Uterus (tissue), 4 donors: Measurements from ENCODE around the gene NSUN6. TPM values are rescaled to one million over a fixed set of nuclear protein-coding genes. Genes with fewer than 3 reads are reported as not detected.
A peak's percentile ranks its signal among the peaks of the same experiment; 100 is the strongest.
"Not testable (repeated sequence)": the region's sequence is repeated elsewhere in the genome, so short reads cannot be mapped to it uniquely, and the experiment has no call there.

Experiments
- DNase-seq, 2 donors: peaks; one replicate each; pipeline ENCODE4 v3.0.0-alpha.2; 2019 to 2020
- H3K27ac ChIP-seq, 2 donors: fragments of 200-600 bp; sonication (generic); 1 replicate in 1 of 2; 2 replicates in 1 of 2; pipeline ENCODE4 v1.5.1; 2016 to 2018
- H3K27me3 ChIP-seq, 2 donors: fragments of 200-600 bp; sonication (generic); one replicate each; pipeline ENCODE4 v1.5.1; 2018 to 2019; ENCODE audit warnings: control low read depth in 1 of 2
- H3K36me3 ChIP-seq, 2 donors: fragments of 200-600 bp; sonication (generic); one replicate each; pipeline ENCODE4 v1.5.1; 2019; ENCODE audit warnings: control low read depth in 1 of 2
- H3K4me1 ChIP-seq, 2 donors: fragments of 200-600 bp; sonication (generic); one replicate each; pipeline ENCODE4 v1.5.1; 2018 to 2019; ENCODE audit warnings: control low read depth in 1 of 2
- H3K4me3 ChIP-seq, 2 donors: fragments of 200-600 bp; sonication (generic); 1 replicate in 1 of 2; 2 replicates in 1 of 2; pipeline ENCODE4 v1.5.1; 2018 to 2019; ENCODE audit warnings: mild to moderate bottlenecking in 1 of 2
- H3K9me3 ChIP-seq, 2 donors: fragments of 200-600 bp; sonication (generic); one replicate each; pipeline ENCODE4 v1.5.1; 2019; ENCODE audit warnings: control low read depth in 1 of 2
- CTCF ChIP-seq, 4 experiments: fragments of 200-600 bp in 2 of 4; fragments of 450-650 bp in 2 of 4; sonication (generic) in 2 of 4; IDR thresholded peaks; one replicate each; pipeline ENCODE4 v1.5.1; 2016 to 2019; ENCODE audit warnings: antibody characterized with exemption in 4 of 4, mild to moderate bottlenecking in 2 of 4, moderate library complexity in 1 of 4
- POLR2A ChIP-seq, 2 donors: fragments of 450-650 bp; IDR thresholded peaks; one replicate each; pipeline ENCODE4 v1.6.1; 2016; ENCODE audit warnings: antibody characterized with exemption in 2 of 2, mild to moderate bottlenecking in 1 of 2, moderate library complexity in 1 of 2
- intact Hi-C: fragments of 100-400 bp; cut with DNase I; formaldehyde crosslinking; loops from one replicate; pipeline ENCODE4 v1.15.1; 2023; ENCODE audit warnings: low total_unique reads
- total RNA-seq, 4 donors: library from RNA; depleted of rRNA in 3 of 4; stranded (reverse); fragments of >200 nt in 3 of 4; gene quantifications; one replicate each; pipeline versions ENCODE4 v1.1.0 to v1.2.4, GENCODE V29; 2014 to 2023
- donor health status: DM: yes; HTN: yes; CAD: no.

Gene NSUN6
- total RNA-seq, 4 donors from 2014 or later = 8.5 to 43.3 (median 26.2) TPM

- Histone ChIP-seq H3K9me3 (no peaks in the 10 kb centered on the region), H3K27ac (no peak overlapping the region), H3K36me3 (no peaks in the 10 kb centered on the region), H3K4me1 (no peaks in the 10 kb centered on the region), H3K4me3 (no peak overlapping the region), H3K27me3 (no peaks in the 10 kb centered on the region)
- intact Hi-C loops = no loop called here
- TF ChIP-seq CTCF (IDR thresholded peaks at IDR 0.05) (no peak), POLR2A (IDR thresholded peaks at IDR 0.05) (no peak)
- no peak for DNase-seq
Measured at GRCh38 chr10:18594574-18595156, 56.7 kb downstream of the NSUN6 start.

- intact Hi-C loops, H3K27ac ChIP-seq, H3K36me3 ChIP-seq, DNase-seq, H3K4me1 ChIP-seq, H3K9me3 ChIP-seq, H3K27me3 ChIP-seq, H3K4me3 ChIP-seq: not testable (repeated sequence)
Measured at GRCh38 chr10:18591141-18591540, 60.2 kb downstream of the NSUN6 start.

- H3K4me1 ChIP-seq, H3K9me3 ChIP-seq, intact Hi-C loops, H3K27ac ChIP-seq, H3K4me3 ChIP-seq, DNase-seq, H3K27me3 ChIP-seq, H3K36me3 ChIP-seq: not testable (repeated sequence)
Measured at GRCh38 chr10:18586637-18587036, 64.8 kb downstream of the NSUN6 start.

GRCh38 chr10:18583575-18584270 lies 67.7 kb downstream of the NSUN6 start:
- no peak for DNase-seq
- TF ChIP-seq CTCF (IDR thresholded peaks at IDR 0.05) = peak in 1 of 4 experiments; percentile 6
- no peak for TF ChIP-seq POLR2A (IDR thresholded peaks at IDR 0.05)
- Histone ChIP-seq H3K4me3 (no peak overlapping the region), H3K27me3 (no peaks in the 10 kb centered on the region), H3K4me1 (no peaks in the 10 kb centered on the region), H3K9me3 (no peaks in the 10 kb centered on the region), H3K36me3 (no peaks in the 10 kb centered on the region), H3K27ac (no peak overlapping the region)
- intact Hi-C loops = no loop called here

- Histone ChIP-seq H3K4me3 (no peak overlapping the region), H3K27ac (no peak overlapping the region), H3K9me3 (no peaks in the 10 kb centered on the region), H3K4me1 (no peaks in the 10 kb centered on the region), H3K27me3 (no peaks in the 10 kb centered on the region), H3K36me3 (no peaks in the 10 kb centered on the region)
- no peak for DNase-seq
- intact Hi-C loops = no loop called here
- TF ChIP-seq POLR2A (IDR thresholded peaks at IDR 0.05) = no peak
- no peak for TF ChIP-seq CTCF (IDR thresholded peaks at IDR 0.05)
Measured at GRCh38 chr10:18582803-18583202, 68.6 kb downstream of the NSUN6 start.

- H3K27me3 ChIP-seq = no peaks in the 10 kb centered on the region
- H3K4me1 ChIP-seq = no peaks in the 10 kb centered on the region
- no peak overlapping the region for H3K27ac ChIP-seq
- H3K9me3 ChIP-seq = no peaks in the 10 kb centered on the region
- TF ChIP-seq CTCF (IDR thresholded peaks at IDR 0.05) = no peak
- no peak for TF ChIP-seq POLR2A (IDR thresholded peaks at IDR 0.05)
- DNase-seq = no peak
- intact Hi-C loops = no loop called here
- no peaks in the 10 kb centered on the region for H3K36me3 ChIP-seq
- no peak overlapping the region for H3K4me3 ChIP-seq
Measured at GRCh38 chr10:18577823-18578685, 73.3 kb downstream of the NSUN6 start.
